ENCODE data around the gene ACRV1.

ACRV1 gene

GRCh38 chr11:125625630-125626287, 54.9 kb downstream of the ACRV1 start:
- peak; percentile 86 for DNase-seq
- no peaks in the 10 kb centered on the region for H3K27me3 Mint-ChIP-seq
- H3K36me3 Mint-ChIP-seq = peaks cover 11 to 37% of the 10 kb centered on the region in 2 donors
- no peaks in the 10 kb centered on the region for H3K9me3 Mint-ChIP-seq
- peaks cover 13 to 31% of the 10 kb centered on the region in 2 donors for H3K4me1 Mint-ChIP-seq
- peak overlapping the region; percentile 87 to 90 for H3K4me3 Mint-ChIP-seq
- ATAC-seq (replicated peaks) = peak; percentile 90 to 94
- peak overlapping the region; percentile 96 for H3K27ac Mint-ChIP-seq

- ATAC-seq (replicated peaks) = no peak
- H3K36me3 Mint-ChIP-seq = peaks cover 10 to 37% of the 10 kb centered on the region in 2 donors
- H3K4me3 Mint-ChIP-seq = peak overlapping the region; percentile 87 to 90
- no peaks in the 10 kb centered on the region for H3K9me3 Mint-ChIP-seq
- no peak for DNase-seq
- peak overlapping the region; percentile 96 for H3K27ac Mint-ChIP-seq
- no peaks in the 10 kb centered on the region for H3K27me3 Mint-ChIP-seq
- peaks cover 13 to 31% of the 10 kb centered on the region in 2 donors for H3K4me1 Mint-ChIP-seq
Observed at GRCh38 chr11:125625225-125625629, 55.4 kb downstream of the ACRV1 start.

- Mint-ChIP-seq H3K27ac (peak within 1 kb of the TSS; percentile 96), H3K4me1 (peaks cover 13 to 31% of the 10 kb centered on the region in 2 donors), H3K4me3 (peak within 1 kb of the TSS; percentile 87 to 90), H3K27me3 (no peaks in the 10 kb centered on the region), H3K36me3 (peaks cover 11 to 39% of the 10 kb centered on the region in 2 donors), H3K9me3 (no peaks in the 10 kb centered on the region)
- DNase-seq (no peak), ATAC-seq (replicated peaks) (no peak)
Observed at GRCh38 chr11:125624756-125625213, 55.9 kb downstream of the ACRV1 start, which contains the start of gene CHEK1. CHEK1 (plus strand) TSS chr11:125625163; CDS start chr11:125626769, 1,606 bp downstream.

GRCh38 chr11:125623064-125623463, 57.6 kb downstream of the ACRV1 start:
- H3K27me3 Mint-ChIP-seq = no peaks in the 10 kb centered on the region
- H3K27ac Mint-ChIP-seq = no peak overlapping the region
- ATAC-seq (replicated peaks) (no peak), DNase-seq (no peak)
- H3K4me1 Mint-ChIP-seq = peaks cover 13 to 31% of the 10 kb centered on the region in 2 donors
- H3K36me3 Mint-ChIP-seq = peaks cover 17 to 40% of the 10 kb centered on the region in 2 donors
- H3K4me3 Mint-ChIP-seq = no peak overlapping the region
- H3K9me3 Mint-ChIP-seq = no peaks in the 10 kb centered on the region

- Mint-ChIP-seq H3K4me1 (peaks cover 11 to 25% of the 10 kb centered on the region in 2 donors), H3K36me3 (peaks cover 13 to 33% of the 10 kb centered on the region in 2 donors), H3K27me3 (no peaks in the 10 kb centered on the region), H3K9me3 (no peaks in the 10 kb centered on the region), H3K27ac (no peak overlapping the region), H3K4me3 (no peak overlapping the region)
- DNase-seq = no peak
- no peak for ATAC-seq (replicated peaks)
Observed at GRCh38 chr11:125621995-125622394, 58.7 kb downstream of the ACRV1 start.

All from stimulated activated naive B cell treated with anti-CD40 and anti-IgM and Interleukin-4, amounts not matched to agents 10 μg/mL and 1 μg/mL and 100 μg/mL, for 72 hours (primary cell).